ENCODE data around the gene GRK6. TPM values are rescaled to one million over a fixed set of nuclear protein-coding genes. Genes with fewer than 3 reads are reported as not detected.

Gene GRK6
- total and polyA plus RNA-seq, 9 of the 15 experiments (the other 6 are each of a cell fraction or from before 2014, with no cell fraction given) = 0.63 to 122 (median 44.5) TPM

- TF ChIP-seq NBN (IDR thresholded peaks at IDR 0.05; ENCODE audit: low read depth) (no peak), ZNF707 (CRISPR knock-in tag; conservative IDR thresholded peaks at IDR 0.05) (no peak), CBFA2T2 (conservative IDR thresholded peaks at IDR 0.05) (0 out of 2 replicates have a peak, but pooled peaks have one; percentile 6), PHF20 (IDR thresholded peaks at IDR 0.05; ENCODE audit: partially characterized antibody) (peak; percentile 71), CHCHD3 (CRISPR knock-in tag; IDR thresholded peaks at IDR 0.05) (no peak), KHSRP (IDR thresholded peaks at IDR 0.05) (no peak), MAFF (IDR thresholded peaks at IDR 0.05; ENCODE audit: low read length) (no peak), ZNF395 (CRISPR knock-in tag; IDR thresholded peaks at IDR 0.05) (peak; percentile 78; the same call in 1 of the 2 replicates), ZNF699 (CRISPR knock-in tag; IDR thresholded peaks at IDR 0.05; ENCODE audit: insufficient replicate concordance) (no peak), ESRRA (IDR thresholded peaks at IDR 0.05; ENCODE audit: borderline replicate concordance, low read depth) (peak; percentile 12; the same call in 1 of the 2 replicates), GABPA (tag; conservative IDR thresholded peaks at IDR 0.05; ENCODE audit: low read depth) (peak; percentile 56), E2F6 (IDR thresholded peaks at IDR 0.05; ENCODE audit: borderline replicate concordance in 1 of 2, extremely low read depth in 1 of 2, insufficient read depth in 1 of 2, insufficient read length in 1 of 2, low read depth in 1 of 2, low read length in 1 of 2, poor library complexity in 1 of 2, severe bottlenecking in 1 of 2) (peak; percentile 83 to 90), NKRF (IDR thresholded peaks at IDR 0.05; ENCODE audit: borderline replicate concordance) (peak; percentile 82; the same call in 1 of the 2 replicates), MBD2 (IDR thresholded peaks at IDR 0.05; ENCODE audit: borderline replicate concordance, low read depth) (no peak; the same call in 1 of the 2 replicates), TCF3 (CRISPR knock-in tag; IDR thresholded peaks at IDR 0.05) (peak; percentile 58), KLF6 (CRISPR knock-in tag; IDR thresholded peaks at IDR 0.05; ENCODE audit: borderline replicate concordance) (no peak), RBM34 (IDR thresholded peaks at IDR 0.05; ENCODE audit: borderline replicate concordance, insufficient read depth, low read length) (no peak), HSF4 (CRISPR knock-in tag; IDR thresholded peaks at IDR 0.05; ENCODE audit: borderline replicate concordance) (no peak), SREBF2 (CRISPR knock-in tag; IDR thresholded peaks at IDR 0.05) (no peak), GTF2A2 (tag; IDR thresholded peaks at IDR 0.05) (no peak), STAT5B (CRISPR knock-in tag; IDR thresholded peaks at IDR 0.05) (no peak), ATF3 (IDR thresholded peaks at IDR 0.05) (no peak), ATF3 (CRISPR knock-in tag; conservative IDR thresholded peaks at IDR 0.05) (no peak)
Measured at GRCh38 chr5:177403792-177404640, 22.5 kb upstream of the GRK6 start (continued).

Data from K562 (cell line).